Activated T-cell treated with anti-CD3 and anti-CD28 coated beads for 1 hour (primary cell): ENCODE results near the gene SPEM2.
"Not testable (repeated sequence)": the region's sequence is repeated elsewhere in the genome, so short reads cannot be mapped to it uniquely, and the experiment has no call there.

ENCODE experiments used
- DNase-seq: peaks from one replicate; pipeline ENCODE4 v3.0.0-alpha.2; 2020; ENCODE audit warnings: low read depth

Gene SPEM2

GRCh38 chr17:7442142-7442541, 16.7 kb downstream of the SPEM2 start:
- DNase-seq: no peak

GRCh38 chr17:7443499-7444485, 18.4 kb downstream of the SPEM2 start:
- no peak for DNase-seq

GRCh38 chr17:7444682-7445618, 19.5 kb downstream of the SPEM2 start, which contains the start of gene CHRNB1:
TSS of gene CHRNB1 (plus strand) at chr17:7445061. CDS start at chr17:7445128, 67 bp downstream.
- no peak for DNase-seq

GRCh38 chr17:7445619-7445968, 20.2 kb downstream of the SPEM2 start:
- DNase-seq: no peak

GRCh38 chr17:7448461-7448860, 23.0 kb downstream of the SPEM2 start:
- DNase-seq: no peak

GRCh38 chr17:7459961-7460545, 34.6 kb downstream of the SPEM2 start:
- no peak for DNase-seq

GRCh38 chr17:7460850-7461660, 35.6 kb downstream of the SPEM2 start:
- DNase-seq: no peak

- no peak for DNase-seq
Observed at GRCh38 chr17:7462474-7463371, 37.3 kb downstream of the SPEM2 start.

- no peak for DNase-seq
Observed at GRCh38 chr17:7463372-7463846, 38.0 kb downstream of the SPEM2 start.

GRCh38 chr17:7464081-7464480, 38.7 kb downstream of the SPEM2 start:
- DNase-seq: no peak

GRCh38 chr17:7465597-7466275, 40.3 kb downstream of the SPEM2 start:
- DNase-seq: no peak

GRCh38 chr17:7466318-7466638, 40.9 kb downstream of the SPEM2 start:
- no peak for DNase-seq

GRCh38 chr17:7466639-7467341, 41.4 kb downstream of the SPEM2 start:
- DNase-seq: no peak

- DNase-seq: no peak
Observed at GRCh38 chr17:7467498-7467897, 42.1 kb downstream of the SPEM2 start.

GRCh38 chr17:7468290-7468689, 42.9 kb downstream of the SPEM2 start:
- no peak for DNase-seq

GRCh38 chr17:7468804-7469389, 43.5 kb downstream of the SPEM2 start:
- no peak for DNase-seq

GRCh38 chr17:7469843-7470242, 44.4 kb downstream of the SPEM2 start:
- DNase-seq: not testable (repeated sequence)

GRCh38 chr17:7470457-7470973, 45.1 kb downstream of the SPEM2 start:
- DNase-seq: not testable (repeated sequence)
